Testis (tissue), 2 donors: Measurements from ENCODE around the gene MTX3.

Experiments used
- CTCF ChIP-seq, 3 experiments: fragments of 450-650 bp in 2 of 3; fragments of 200-600 bp in 1 of 3; sonication (generic) in 1 of 3; IDR thresholded peaks; one replicate each; pipeline ENCODE4 v1.5.1; 2016 to 2019; ENCODE audit warnings: antibody characterized with exemption in 3 of 3, mild to moderate bottlenecking in 2 of 3, moderate library complexity in 1 of 3
- POLR2A ChIP-seq: fragments of 450-650 bp; IDR thresholded peaks from one replicate; pipeline ENCODE4 v1.6.1; 2017; ENCODE audit warnings: antibody characterized with exemption, mild to moderate bottlenecking, moderate library complexity

- TF ChIP-seq CTCF (IDR thresholded peaks at IDR 0.05) (no peak), POLR2A (no peak)
Measured at GRCh38 chr5:79938468-79938867, 52.6 kb downstream of the MTX3 start.
